SK-N-MC (cell line): ENCODE results near the gene TMEM248.

Experiments
- EZH2 ChIP-seq: fragments of 200-600 bp; sonication (generic); IDR thresholded peaks from one replicate; pipeline ENCODE4 v1.6.1; 2017; ENCODE audit warnings: antibody characterized with exemption
- POLR2AphosphoS5 ChIP-seq: IDR thresholded peaks from 2 replicates; pipeline ENCODE4 v1.6.1; 2012; ENCODE audit warnings: mild to moderate bottlenecking, low read depth, low read length, borderline replicate concordance

- TF ChIP-seq EZH2: no peak
- TF ChIP-seq POLR2AphosphoS5: no peak
Measured at GRCh38 chr7:66921396-66921917, 432 bp downstream of the TMEM248 start.
